ENCODE measurements around the gene DIRAS2.
"Not testable (repeated sequence)": the region's sequence is repeated elsewhere in the genome, so short reads cannot be mapped to it uniquely, and the experiment has no call there.

The DIRAS2 gene, protein sequence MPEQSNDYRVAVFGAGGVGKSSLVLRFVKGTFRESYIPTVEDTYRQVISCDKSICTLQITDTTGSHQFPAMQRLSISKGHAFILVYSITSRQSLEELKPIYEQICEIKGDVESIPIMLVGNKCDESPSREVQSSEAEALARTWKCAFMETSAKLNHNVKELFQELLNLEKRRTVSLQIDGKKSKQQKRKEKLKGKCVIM

GRCh38 chr9:90642570-90643539, at the start of gene DIRAS2:
Gene DIRAS2 (minus strand): TSS chr9:90642824. CDS start chr9:90613827, 28,997 bp downstream.
- peak; percentile 39 to 51 for DNase-seq

DNA sequence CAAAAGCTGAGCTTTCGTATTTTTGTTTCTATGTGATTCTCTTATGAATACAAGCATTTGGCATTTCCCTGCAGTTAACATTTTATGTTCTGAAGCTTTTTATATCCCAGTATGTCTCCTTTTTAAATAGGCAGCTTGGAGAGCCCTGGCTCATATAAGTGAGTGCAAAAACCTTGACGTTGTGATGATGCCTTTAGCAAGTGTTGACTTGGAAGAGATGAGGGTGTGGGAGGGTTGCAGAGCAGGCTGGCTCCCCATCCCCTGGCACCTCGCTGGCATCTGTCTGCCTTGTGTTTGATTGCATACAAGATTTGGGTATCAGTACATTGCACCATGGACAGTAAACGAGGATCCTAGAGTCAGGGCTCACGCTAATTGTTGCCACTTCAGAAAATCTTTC, 42.1 kb upstream of the DIRAS2 start:
- DNase-seq, result no peak

GRCh38 chr9:90684106-90684505, 41.5 kb upstream of the DIRAS2 start:
- DNase-seq, result no peak

DNA sequence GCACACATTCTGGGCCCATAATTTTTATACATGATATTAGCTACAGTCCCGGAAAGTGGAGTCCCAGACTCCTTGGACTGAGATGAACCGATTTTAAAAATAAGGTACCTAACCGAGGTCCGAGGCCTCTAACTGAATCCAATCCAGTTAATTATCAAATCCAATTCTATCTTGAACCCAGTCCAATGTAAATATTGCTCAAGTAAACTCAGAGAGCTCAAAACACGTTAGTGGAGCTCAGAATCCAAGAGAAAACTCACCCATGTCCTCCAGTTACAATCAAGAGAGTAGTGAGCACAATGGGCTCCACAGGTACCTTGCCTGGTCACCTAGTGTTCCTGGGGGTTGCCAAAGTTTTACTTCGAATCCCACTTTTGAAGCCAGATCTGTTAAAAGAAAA, 37.9 kb upstream of the DIRAS2 start:
- no peak for DNase-seq

GRCh38 chr9:90665072-90665471, 22.4 kb upstream of the DIRAS2 start:
- no peak for DNase-seq

- DNase-seq, result no peak
Observed at GRCh38 chr9:90659650-90660364, 17.2 kb upstream of the DIRAS2 start.

- DNase-seq, result no peak
Observed at GRCh38 chr9:90658783-90659182, 16.2 kb upstream of the DIRAS2 start.

GRCh38 chr9:90658181-90658580, 15.6 kb upstream of the DIRAS2 start:
- no peak for DNase-seq

- DNase-seq, result not testable (repeated sequence)
Observed at GRCh38 chr9:90656876-90657275, 14.3 kb upstream of the DIRAS2 start.

GRCh38 chr9:90651246-90651645, 8.6 kb upstream of the DIRAS2 start:
- DNase-seq, result no peak

DNA sequence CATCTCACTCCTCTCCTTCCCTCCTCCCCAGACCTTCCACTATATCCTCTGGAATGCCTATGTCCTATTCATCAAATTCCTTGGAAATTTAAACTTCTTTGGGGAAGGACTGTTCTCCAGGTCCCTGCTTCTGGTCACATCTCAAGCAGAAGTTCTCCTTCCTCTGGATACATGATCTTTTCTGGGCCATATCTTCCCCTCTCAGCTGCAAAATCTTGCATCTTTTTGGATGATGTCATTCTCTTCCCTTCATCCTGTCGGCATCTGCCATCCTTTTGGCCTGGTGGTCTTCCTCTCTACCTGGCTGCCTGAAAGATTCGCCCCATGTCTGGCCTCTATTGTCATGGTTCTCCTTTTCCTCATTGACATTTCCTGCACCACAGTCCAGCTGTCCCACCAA, 5.2 kb upstream of the DIRAS2 start:
- DNase-seq, result no peak

- DNase-seq, result no peak
Observed at GRCh38 chr9:90645721-90646120, 3.1 kb upstream of the DIRAS2 start.

DNA sequence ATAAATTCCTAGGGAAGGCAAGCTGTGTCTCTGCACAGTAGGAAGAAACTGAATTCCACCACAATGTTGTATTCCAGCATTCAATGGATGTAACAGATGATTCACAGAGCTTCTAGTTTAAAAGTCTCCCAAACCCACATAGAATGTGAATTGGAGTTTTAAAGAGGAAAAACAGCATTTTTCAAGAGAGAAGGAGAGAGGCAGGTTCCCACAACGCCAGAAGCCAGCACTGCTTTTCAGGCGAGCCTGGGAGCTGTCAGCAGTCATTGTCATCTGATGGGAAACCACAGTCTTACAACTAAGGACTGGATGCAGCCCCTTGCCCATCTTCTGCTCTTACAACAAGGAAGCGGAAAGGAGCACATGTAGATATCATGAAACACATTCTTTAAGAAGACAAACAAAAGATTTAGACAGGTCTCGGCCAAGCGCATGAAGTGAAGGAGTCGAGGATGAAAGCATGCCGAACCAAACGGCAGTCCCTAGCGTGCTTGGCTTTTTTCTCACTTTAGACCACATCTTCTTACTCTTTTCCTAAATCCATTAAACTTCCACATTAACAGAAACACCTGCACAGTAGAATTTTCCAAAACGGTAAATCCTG, 638 bp downstream of the DIRAS2 start:
- no peak for DNase-seq

- DNase-seq, result no peak
Observed at GRCh38 chr9:90641086-90641485, 1.5 kb downstream of the DIRAS2 start.

DNA sequence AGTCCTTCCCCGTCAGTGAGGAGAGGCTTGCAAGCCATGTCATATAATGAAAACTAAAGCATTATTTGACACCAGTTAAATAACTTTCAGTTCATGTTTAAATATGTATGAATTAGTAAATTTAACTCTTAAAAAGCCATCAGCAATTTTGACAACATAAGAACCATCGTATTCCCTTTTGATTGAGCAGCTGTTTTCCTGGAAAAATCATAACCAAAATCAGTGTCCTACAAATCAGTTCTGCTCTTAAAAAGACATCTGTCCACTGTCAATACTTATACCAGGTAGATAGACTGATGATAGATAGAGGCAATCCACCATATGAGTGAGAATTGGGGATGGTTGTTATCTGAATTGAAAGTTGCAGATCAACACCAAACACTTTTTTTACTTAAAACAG, 2.3 kb downstream of the DIRAS2 start:
- no peak for DNase-seq

DNA sequence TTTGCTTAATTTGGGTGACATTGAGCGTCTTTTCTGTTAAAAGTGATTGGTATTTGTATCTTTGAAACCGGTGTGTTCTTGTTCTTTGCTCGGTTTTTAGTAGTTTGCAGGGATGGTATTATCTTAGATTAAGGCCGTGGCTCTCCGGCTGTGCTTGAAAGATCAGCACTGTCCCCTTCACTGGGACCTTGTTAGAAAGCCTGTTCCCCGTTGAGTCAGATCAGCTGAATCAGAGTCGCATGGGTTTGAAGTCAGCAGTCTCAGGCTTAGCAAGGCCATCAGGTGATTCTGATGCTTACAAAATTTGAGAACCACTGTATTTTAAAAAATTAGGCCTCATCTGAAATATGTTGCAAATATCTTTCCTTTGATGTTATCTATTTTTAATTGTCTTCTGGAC, 5.0 kb downstream of the DIRAS2 start:
- no peak for DNase-seq

DNA sequence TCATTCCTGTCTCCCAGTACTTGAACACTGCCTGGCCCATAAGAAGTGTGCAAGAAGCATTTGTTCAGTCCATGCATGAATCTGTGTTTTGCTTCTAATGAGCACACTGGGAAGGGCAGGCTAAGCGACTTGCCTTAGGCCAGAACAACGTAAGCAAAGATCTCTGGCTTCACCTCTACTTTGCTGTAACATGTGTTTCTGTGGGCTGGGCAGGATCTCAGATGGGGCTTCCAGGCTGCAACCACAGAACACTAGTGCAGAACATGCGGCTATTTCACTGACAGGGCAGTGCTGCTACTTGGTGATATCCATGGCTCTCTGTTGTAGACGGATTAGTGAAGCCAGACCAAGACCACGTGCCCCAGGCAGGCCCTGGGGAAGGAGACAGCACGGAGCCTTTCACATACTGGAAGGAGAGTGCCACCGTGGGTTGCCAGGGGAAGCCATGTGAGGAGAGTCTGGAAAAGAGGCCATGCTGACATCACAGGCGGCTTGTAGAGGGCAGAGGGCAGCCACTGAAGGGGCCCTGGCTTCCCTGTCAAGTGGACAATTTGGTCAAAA, 9.9 kb downstream of the DIRAS2 start:
- DNase-seq, result no peak

- no peak for DNase-seq
Observed at GRCh38 chr9:90631964-90632363, 10.7 kb downstream of the DIRAS2 start.

DNA sequence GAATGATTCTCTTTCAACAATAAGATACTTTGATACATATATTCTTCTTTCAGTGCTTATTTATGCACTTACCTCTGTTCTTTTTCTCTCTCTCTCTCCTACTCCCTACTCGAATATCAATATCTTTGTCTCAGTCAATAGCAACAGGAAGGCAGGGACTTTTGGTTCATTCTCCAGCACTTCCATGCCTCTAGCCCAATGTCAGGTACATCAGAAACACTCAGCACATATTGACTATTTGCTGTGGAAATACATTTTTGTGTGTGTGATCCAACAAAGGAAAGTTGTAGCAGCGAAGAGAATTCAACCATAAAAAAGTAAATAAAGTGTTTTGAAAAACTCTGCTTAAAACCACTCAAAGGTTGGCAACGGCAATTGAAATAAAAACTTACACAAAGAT, 12.6 kb downstream of the DIRAS2 start:
- no peak for DNase-seq

DNA sequence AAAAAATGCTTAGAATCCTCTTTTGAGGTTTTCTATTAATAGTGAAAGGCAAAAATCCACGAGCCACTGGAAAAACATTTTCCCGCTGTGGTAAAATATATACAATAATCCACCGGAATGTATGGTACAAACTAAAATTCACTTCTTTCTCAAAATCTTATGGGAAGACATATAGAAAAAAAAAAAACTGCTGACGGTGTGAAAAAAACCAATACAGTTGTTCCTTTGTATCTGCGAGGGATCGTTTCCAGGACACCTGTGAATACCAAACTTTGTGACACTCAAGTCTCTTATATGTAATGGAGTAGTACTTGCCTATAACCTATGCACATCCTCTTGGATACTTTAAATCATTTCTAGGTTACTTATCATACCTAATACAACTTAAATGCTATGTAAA, 13.3 kb downstream of the DIRAS2 start:
- DNase-seq, result no peak

DNA sequence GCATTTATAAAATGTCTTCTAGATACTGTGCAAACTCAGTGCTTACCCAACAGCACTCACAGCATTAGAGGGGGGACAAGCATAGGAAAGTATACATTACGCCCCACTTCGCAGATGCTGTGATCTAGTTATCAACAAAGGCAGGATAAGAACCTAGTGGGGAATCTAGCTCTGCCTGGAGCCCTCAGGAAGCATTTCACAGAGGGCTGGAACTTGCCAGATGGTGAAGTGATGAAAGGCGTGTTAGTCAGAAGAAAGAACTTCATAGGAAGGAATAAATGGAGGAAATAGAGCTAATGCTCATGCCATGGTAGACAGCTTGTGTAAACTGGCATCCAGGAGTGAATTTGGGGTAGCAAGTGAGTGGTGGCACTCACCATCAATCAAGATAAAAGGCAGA, 25.8 kb downstream of the DIRAS2 start:
- no peak for DNase-seq

GRCh38 chr9:90613502-90613901, 29.1 kb downstream of the DIRAS2 start:
- no peak for DNase-seq

DNA sequence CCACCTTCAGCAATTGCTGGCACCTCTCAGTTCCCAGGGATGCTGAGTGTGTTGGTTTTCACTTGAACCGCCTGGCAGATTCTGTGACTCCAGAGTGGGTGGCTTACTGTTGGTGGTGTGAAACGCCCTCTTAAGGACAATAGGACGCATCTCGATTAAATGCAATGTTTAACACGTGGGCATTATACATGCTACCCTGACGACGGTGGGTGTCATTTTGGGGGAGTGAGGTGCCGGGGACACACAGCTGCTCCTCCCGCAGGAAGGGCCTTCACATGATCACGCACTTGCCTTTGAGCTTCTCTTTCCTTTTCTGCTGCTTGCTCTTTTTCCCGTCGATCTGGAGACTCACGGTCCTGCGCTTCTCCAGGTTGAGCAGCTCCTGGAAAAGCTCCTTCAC, 29.7 kb downstream of the DIRAS2 start:
- DNase-seq, result no peak

All from activated T-cell treated with anti-CD3 and anti-CD28 coated beads, Interleukin-2, amount 50 U/mL, for 48 hours (primary cell).